B cell (primary cell): Measurements from ENCODE around the gene TEX101. TPM values are rescaled to one million over a fixed set of nuclear protein-coding genes. Genes with fewer than 3 reads are reported as not detected.

Experiments used
- ATAC-seq: fragments of 200-7000 bp; cut with Tn5 transposase; one replicate; pipeline ENCODE4 v1.10.0; 2021; ENCODE audit warnings: low read depth, mild to moderate bottlenecking, moderate number of reproducible peaks, moderate library complexity
- CTCF ChIA-PET: fragments of 350-600 bp; sonication (Branson Sonifier 250); formaldehyde crosslinking; loops from one replicate; lab custom pipeline; 2021; ENCODE audit warnings: antibody characterized with exemption, inconsistent platforms; lab: Charles Lee
- POLR2A ChIA-PET: fragments of 350-600 bp; sonication (Branson Sonifier 250); formaldehyde crosslinking; loops from one replicate; lab custom pipeline; 2021; ENCODE audit warnings: antibody characterized with exemption; lab: Charles Lee
- DNase-seq: peaks from one replicate; pipeline ENCODE4 v3.0.0; 2013
- H2AFZ ChIP-seq: 2 replicates; pipeline ENCODE4 v1.6.1; 2012; ENCODE audit warnings: mild to moderate bottlenecking, low read depth, low read length; ENCODE audit not compliant: insufficient read depth, poor library complexity, severe bottlenecking
- H3K27ac ChIP-seq, 2 donors: 1 replicate in 1 of 2; 2 replicates in 1 of 2; pipeline ENCODE4 v1.5.1; 2012 to 2013; ENCODE audit warnings: low read length in 2 of 2, mild to moderate bottlenecking in 2 of 2, moderate library complexity in 1 of 2
- H3K27me3 ChIP-seq, 4 experiments: fragments of 200-600 bp in 1 of 4; sonication (generic) in 1 of 4; replicated peaks in 1 of 4; 1 replicate in 2 of 4; 2 replicates in 2 of 4; pipeline versions ENCODE4 v1.6.1 to v1.7.0; 2013 to 2016; ENCODE audit warnings: low read length in 3 of 4, mild to moderate bottlenecking in 2 of 4, mixed read lengths in 1 of 4, moderate library complexity in 1 of 4; ENCODE audit not compliant: insufficient read depth in 4 of 4, control insufficient read depth in 3 of 4; ENCODE audit errors: control extremely low read depth in 1 of 4
- H3K36me3 ChIP-seq, 2 experiments: replicated peaks in 1 of 2; 1 replicate in 1 of 2; 2 replicates in 1 of 2; pipeline versions ENCODE4 v1.6.1 to v1.7.1; 2013; ENCODE audit warnings: low read length in 1 of 2; ENCODE audit not compliant: insufficient read depth in 2 of 2, control insufficient read depth in 1 of 2; ENCODE audit errors: control extremely low read depth in 1 of 2, extremely low read depth in 1 of 2
- H3K4me1 ChIP-seq, 2 donors: fragments of 200-600 bp in 1 of 2; sonication (generic) in 1 of 2; 1 replicate in 1 of 2; 2 replicates in 1 of 2; pipeline versions ENCODE4 v1.5.1 to v1.6.1; 2013 to 2017; ENCODE audit warnings: low read length in 2 of 2; ENCODE audit not compliant: control insufficient read depth in 2 of 2, insufficient read depth in 2 of 2
- H3K4me2 ChIP-seq: replicated peaks from 2 replicates; pipeline ENCODE3; 2012; ENCODE audit warnings: mild to moderate bottlenecking, low read depth, low read length; ENCODE audit not compliant: poor library complexity, severe bottlenecking
- H3K4me3 ChIP-seq, 5 experiments: fragments of 200-600 bp in 1 of 5; sonication (generic) in 1 of 5; 1 replicate in 3 of 5; 2 replicates in 2 of 5; pipeline versions ENCODE4 v1.5.1 to v1.7.0; 2011 to 2016; ENCODE audit warnings: low read length in 4 of 5, mild to moderate bottlenecking in 4 of 5, low read depth in 2 of 5, control low read depth in 1 of 5, moderate library complexity in 1 of 5; ENCODE audit not compliant: insufficient read depth in 1 of 5; ENCODE audit errors: control extremely low read depth in 1 of 5, extremely low read depth in 1 of 5
- H3K79me2 ChIP-seq: fragments of 200-600 bp; sonication (generic); one replicate; pipeline ENCODE4 v1.6.0; 2016; ENCODE audit warnings: low read length; ENCODE audit not compliant: control insufficient read depth, insufficient read depth
- H3K9ac ChIP-seq: fragments of 200-600 bp; sonication (generic); 2 replicates; pipeline ENCODE4 v1.6.1; 2017; ENCODE audit warnings: mild to moderate bottlenecking, low read length, moderate library complexity
- H3K9me3 ChIP-seq, 3 donors: one replicate each; pipeline versions ENCODE4 v1.6.1 to v1.7.1; 2013; ENCODE audit warnings: low read length in 2 of 3; ENCODE audit not compliant: control insufficient read depth in 2 of 3, insufficient read depth in 1 of 3; ENCODE audit errors: control extremely low read depth in 1 of 3
- H4K20me1 ChIP-seq: 2 replicates; pipeline ENCODE4 v1.6.0; 2012; ENCODE audit warnings: mild to moderate bottlenecking, low read length; ENCODE audit not compliant: insufficient read depth, control insufficient read depth, poor library complexity, severe bottlenecking
- H3K27ac Mint-ChIP-seq: one replicate; pipeline ENCODE4 v1.8.0; 2021; ENCODE audit warnings: mixed read lengths
- H3K27me3 Mint-ChIP-seq: one replicate; pipeline ENCODE4 v1.8.0; 2021; ENCODE audit warnings: mixed read lengths
- H3K4me1 Mint-ChIP-seq: one replicate; pipeline ENCODE4 v1.8.0; 2021; ENCODE audit warnings: mixed read lengths
- H3K4me3 Mint-ChIP-seq: one replicate; pipeline ENCODE4 v1.8.0; 2021; ENCODE audit warnings: mixed read lengths
- H3K9me3 Mint-ChIP-seq: one replicate; pipeline ENCODE4 v1.8.0; 2022; ENCODE audit warnings: mixed read lengths; ENCODE audit not compliant: insufficient read depth
- CTCF ChIP-seq: fragments of 200-600 bp; IDR thresholded peaks from one replicate; pipeline ENCODE4 v1.8.0; 2022; ENCODE audit warnings: antibody characterized with exemption, mild to moderate bottlenecking
- EZH2 ChIP-seq: IDR thresholded peaks from 2 replicates; pipeline ENCODE4 v1.6.1; 2012; ENCODE audit warnings: borderline replicate concordance, low read depth, mild to moderate bottlenecking, moderate library complexity, low read length; ENCODE audit not compliant: insufficient read depth, poor library complexity, severe bottlenecking
- WGBS: methylation state at CpG from one replicate; pipeline ENCODE4 v1.1.5; 2013; ENCODE audit warnings: missing lambda C conversion rate; ENCODE audit not compliant: insufficient coverage; 5-methylcytosine and 5-hydroxymethylcytosine counted together
- intact Hi-C: fragments of 100-400 bp; cut with micrococcal nuclease; formaldehyde crosslinking; loops from one replicate; pipeline ENCODE4 v1.10.0; 2022
- polyA plus RNA-seq: library from polyadenylated mRNA; depleted of rRNA; stranded (reverse); fragments of >200 nt; gene quantifications from 2 replicates; pipeline ENCODE4 v1.2.3, GENCODE V29; 2012
- total RNA-seq, 2 donors: library from RNA; stranded (reverse); fragments of 120-200 nt in 1 of 2; gene quantifications; 1 replicate in 1 of 2; 2 replicates in 1 of 2; pipeline versions ENCODE4 v1.2.3 to v1.2.4, GENCODE V29; 2013 to 2022

TEX101 gene
- total and polyA plus RNA-seq, 2 donors (not counting 1 experiment from before 2014, with no cell fraction given): not detected

DNA sequence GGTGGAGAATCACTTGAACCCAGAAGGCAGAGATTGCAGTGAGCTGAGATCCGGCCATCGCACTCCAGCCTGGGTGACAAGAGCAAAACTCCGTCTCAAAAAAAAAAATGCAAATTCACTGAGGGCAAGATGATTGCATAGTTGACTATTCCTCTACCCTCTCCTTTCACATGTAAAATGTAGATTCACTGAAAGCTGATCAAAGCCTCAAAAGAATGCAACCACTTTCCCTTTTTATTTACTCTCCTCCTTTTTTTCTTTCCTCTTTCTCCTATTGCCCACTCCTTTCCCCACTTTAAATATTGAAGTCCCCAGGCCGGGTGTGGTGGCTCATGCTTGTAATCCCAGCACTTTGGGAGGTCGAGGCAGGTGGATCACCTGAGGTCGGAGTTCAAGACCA, 6.3 kb downstream of the TEX101 start:
- WGBS: 100% methylated on average over 4 of the region's 6 CpGs

More for the DNA sequence above, 6.3 kb downstream of the TEX101 start:
- H2AFZ ChIP-seq: no peak overlapping the region
- Mint-ChIP-seq H3K27me3 (peaks cover 24% of the 10 kb centered on the region), H3K27ac (no peak overlapping the region), H3K4me1 (peaks cover 8% of the 10 kb centered on the region), H3K9me3 (no peaks in the 10 kb centered on the region), H3K4me3 (no peak overlapping the region)
- no peak overlapping the region for H3K4me2 ChIP-seq
- H3K4me1 ChIP-seq: peaks cover 0 to 4% of the 10 kb centered on the region in 2 donors
- no peaks in the 10 kb centered on the region for H3K79me2 ChIP-seq
- H4K20me1 ChIP-seq: no peaks in the 10 kb centered on the region
- no peaks in the 10 kb centered on the region for H3K9me3 ChIP-seq
- ChIA-PET CTCF (no interaction called here), POLR2A (no interaction called here)
- H3K4me3 ChIP-seq: no peak overlapping the region
- no peaks in the 10 kb centered on the region for H3K36me3 ChIP-seq
- intact Hi-C loops: no loop called here
- no peak for ATAC-seq
- no peak overlapping the region for H3K27ac ChIP-seq
- H3K9ac ChIP-seq: no peak overlapping the region
- TF ChIP-seq CTCF (no peak), EZH2 (no peak)
- DNase-seq: no peak
- peaks cover 0 to 4% (median 0%) of the 10 kb centered on the region in 4 experiments for H3K27me3 ChIP-seq
